Endothelial cell (in vitro differentiated cells): ENCODE results near the gene NUCB1. TPM values are rescaled to one million over a fixed set of nuclear protein-coding genes. Genes with fewer than 3 reads are reported as not detected.

Source experiments
- DNase-seq: peaks from one replicate; pipeline ENCODE4 v3.0.0; 2021; ENCODE audit warnings: low spot score
- H3K27ac Mint-ChIP-seq: one replicate; pipeline ENCODE4 v1.8.0; 2021; ENCODE audit warnings: mixed read lengths, inconsistent platforms; ENCODE audit not compliant: unreplicated experiment
- H3K27me3 Mint-ChIP-seq: one replicate; pipeline ENCODE4 v1.8.0; 2021; ENCODE audit warnings: mild to moderate bottlenecking, moderate library complexity, mixed read lengths, inconsistent platforms; ENCODE audit not compliant: unreplicated experiment
- H3K36me3 Mint-ChIP-seq: one replicate; pipeline ENCODE4 v1.8.0; 2021; ENCODE audit warnings: mild to moderate bottlenecking, low read depth, mixed read lengths, inconsistent platforms; ENCODE audit not compliant: unreplicated experiment
- H3K4me1 Mint-ChIP-seq: one replicate; pipeline ENCODE4 v1.8.0; 2021; ENCODE audit warnings: mild to moderate bottlenecking, mixed read lengths, inconsistent platforms; ENCODE audit not compliant: unreplicated experiment
- H3K4me3 Mint-ChIP-seq: one replicate; pipeline ENCODE4 v1.8.0; 2021; ENCODE audit warnings: mild to moderate bottlenecking, mixed read lengths, inconsistent platforms; ENCODE audit not compliant: unreplicated experiment
- H3K9me3 Mint-ChIP-seq: one replicate; pipeline ENCODE4 v1.8.0; 2021; ENCODE audit warnings: mixed read lengths, inconsistent platforms; ENCODE audit not compliant: unreplicated experiment
- CTCF ChIP-seq: fragments of 200-600 bp; sonication (generic); IDR thresholded peaks from one replicate; pipeline ENCODE4 v1.5.0; 2021; ENCODE audit warnings: antibody characterized with exemption; ENCODE audit not compliant: unreplicated experiment
- total RNA-seq: library from RNA; stranded (reverse); fragmentation: NEBNext Ultra II Directional; extraction: Animal tissue kit (Norgen Biotek cat#: 25700); gene quantifications from one replicate; pipeline ENCODE4 v1.2.1, GENCODE V29; 2021; ENCODE audit not compliant: unreplicated experiment

The NUCB1 gene
- total RNA-seq, 1 donor from 2014 or later = 244 TPM

- H3K36me3 Mint-ChIP-seq = peaks cover 26% of the 10 kb centered on the region
Observed at GRCh38 chr19:48958006-48958405, 57.9 kb downstream of the NUCB1 start.

GRCh38 chr19:48959341-48960239, 59.5 kb downstream of the NUCB1 start:
- DNase-seq = no peak
- no peaks in the 10 kb centered on the region for H3K9me3 Mint-ChIP-seq
- TF ChIP-seq CTCF = no peak
- peaks cover 16% of the 10 kb centered on the region for H3K27me3 Mint-ChIP-seq
- H3K27ac Mint-ChIP-seq = no peak overlapping the region
- H3K4me1 Mint-ChIP-seq = peaks cover 44% of the 10 kb centered on the region
- H3K36me3 Mint-ChIP-seq = peaks cover 26% of the 10 kb centered on the region
- H3K4me3 Mint-ChIP-seq = no peak overlapping the region

More at GRCh38 chr19:48958006-48958405, 57.9 kb downstream of the NUCB1 start:
- H3K4me1 Mint-ChIP-seq = peaks cover 33% of the 10 kb centered on the region
- peaks cover 10% of the 10 kb centered on the region for H3K27me3 Mint-ChIP-seq
- no peaks in the 10 kb centered on the region for H3K9me3 Mint-ChIP-seq
- H3K27ac Mint-ChIP-seq = no peak overlapping the region
- no peak for TF ChIP-seq CTCF
- peak overlapping the region; percentile 72 for H3K4me3 Mint-ChIP-seq
- DNase-seq = no peak

- peaks cover 52% of the 10 kb centered on the region for H3K4me1 Mint-ChIP-seq
- H3K36me3 Mint-ChIP-seq = peaks cover 28% of the 10 kb centered on the region
Observed at GRCh38 chr19:48961051-48961649, 61.0 kb downstream of the NUCB1 start.

GRCh38 chr19:48961673-48962028, 61.5 kb downstream of the NUCB1 start:
- peak overlapping the region; percentile 64 for H3K27ac Mint-ChIP-seq
- peaks cover 21% of the 10 kb centered on the region for H3K27me3 Mint-ChIP-seq

More at GRCh38 chr19:48961051-48961649, 61.0 kb downstream of the NUCB1 start:
- Mint-ChIP-seq H3K27ac (peak overlapping the region; percentile 77), H3K9me3 (no peaks in the 10 kb centered on the region), H3K27me3 (peaks cover 20% of the 10 kb centered on the region), H3K4me3 (no peak overlapping the region)
- TF ChIP-seq CTCF = no peak
- no peak for DNase-seq

More at GRCh38 chr19:48961673-48962028, 61.5 kb downstream of the NUCB1 start:
- peak overlapping the region; percentile 56 for H3K4me3 Mint-ChIP-seq
- no peak for DNase-seq
- H3K36me3 Mint-ChIP-seq = peaks cover 30% of the 10 kb centered on the region
- H3K4me1 Mint-ChIP-seq = peaks cover 54% of the 10 kb centered on the region
- no peaks in the 10 kb centered on the region for H3K9me3 Mint-ChIP-seq
- no peak for TF ChIP-seq CTCF
